Sigmoid colon (tissue), 3 donors: ENCODE results near the gene PLA2G2E.

Source experiments
- CTCF ChIP-seq, 4 experiments: fragments of 450-650 bp in 3 of 4; fragments of 200-600 bp in 1 of 4; IDR thresholded peaks; one replicate each; pipeline ENCODE4 v1.5.1; 2016 to 2019; ENCODE audit warnings: antibody characterized with exemption in 4 of 4, mild to moderate bottlenecking in 3 of 4, moderate library complexity in 2 of 4
- POLR2A ChIP-seq, 2 donors: fragments of 450-650 bp; IDR thresholded peaks; one replicate each; pipeline ENCODE4 v1.6.1; 2016; ENCODE audit warnings: antibody characterized with exemption in 2 of 2, mild to moderate bottlenecking in 2 of 2, moderate library complexity in 2 of 2

DNA sequence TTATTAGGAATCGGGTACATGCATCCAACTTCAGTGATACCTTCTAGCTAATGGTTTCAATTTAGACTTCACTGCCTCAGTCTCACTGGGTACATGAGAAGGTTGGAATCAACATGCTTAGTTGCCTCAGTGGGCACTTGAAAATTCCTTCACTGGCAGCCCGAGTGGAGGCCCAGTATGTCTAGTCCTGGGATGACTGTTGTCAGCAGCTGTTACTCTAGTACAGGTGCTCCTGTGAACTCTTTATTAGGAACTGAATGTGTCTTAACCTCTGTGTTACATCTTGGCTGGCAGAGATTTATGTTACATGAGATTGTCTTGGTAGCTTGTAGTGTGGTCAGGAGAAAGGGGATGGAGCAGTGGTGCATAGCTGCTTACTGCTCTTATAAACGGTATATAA lies 13.4 kb downstream of the PLA2G2E start:
- TF ChIP-seq CTCF (IDR thresholded peaks at IDR 0.05) (no peak), POLR2A (IDR thresholded peaks at IDR 0.05) (no peak)
